Measurements from ENCODE around the gene DPY19L3. TPM values are rescaled to one million over a fixed set of nuclear protein-coding genes. Genes with fewer than 3 reads are reported as not detected.

DPY19L3 gene
- total RNA-seq = 10 to 100 TPM; 29.7 to 49.2 (median 39.8) TPM

GRCh38 chr19:32405431-32406160 is at the start of gene DPY19L3:
TSS of gene DPY19L3 (plus strand) at chr19:32405770. CDS start at chr19:32408254, 2,484 bp downstream.
- intact Hi-C loops (cut with DNase I) = loop anchor here (10.0 kb wide), 1 partner anchor 61 kb away; the partner anchor contains the start of gene ZNF507
- DNase-seq = peak; percentile 96 to 97
- Histone ChIP-seq H3K27me3 (no peaks in the 10 kb centered on the region), H3K4me1 (peaks cover 13 to 19% of the 10 kb centered on the region in 2 donors), H3K36me3 (no peaks in the 10 kb centered on the region), H3K9me3 (no peaks in the 10 kb centered on the region), H3K27ac (peak within 1 kb of the TSS; percentile 94 to 98 (median 97)), H3K4me3 (replicated peaks in 1 of 3) (peak within 1 kb of the TSS; percentile 72 to 96 (median 85))
- 2% methylated on average over 8 of the region's 104 CpGs; no CpG with 5 or more reads in 1 of the 2 donors for WGBS, 2 donors
- TF ChIP-seq POLR2A (IDR thresholded peaks at IDR 0.05) (peak; percentile 73 to 89), CTCF (IDR thresholded peaks at IDR 0.05) (no peak)

- TF ChIP-seq POLR2A (IDR thresholded peaks at IDR 0.05) (no peak), CTCF (IDR thresholded peaks at IDR 0.05) (peak in 1 of 6 experiments; percentile 14)
- 37 to 46% methylated on average over 2 of the region's 2 CpGs for WGBS, 2 donors
- peaks cover 25 to 33% of the 10 kb centered on the region in 2 donors for H3K36me3 ChIP-seq
- H3K4me3 ChIP-seq (replicated peaks in 1 of 3) = no peak overlapping the region
- intact Hi-C loops (cut with DNase I) = no loop called here
- peak overlapping the region; percentile 47 to 64 (median 62) for H3K27ac ChIP-seq
- DNase-seq = no peak
- peaks cover 26 to 46% of the 10 kb centered on the region in 2 donors for H3K4me1 ChIP-seq
- no peaks in the 10 kb centered on the region for H3K9me3 ChIP-seq
- no peaks in the 10 kb centered on the region for H3K27me3 ChIP-seq
Observed at GRCh38 chr19:32357720-32358119, 47.9 kb upstream of the DPY19L3 start.

GRCh38 chr19:32358321-32358720 is 47.2 kb upstream of the DPY19L3 start:
- DNase-seq = peak; percentile 47 to 49

GRCh38 chr19:32359581-32359980 is 46.0 kb upstream of the DPY19L3 start:
- intact Hi-C loops (cut with DNase I) = no loop called here
- H3K36me3 ChIP-seq = peaks cover 14 to 25% of the 10 kb centered on the region in 2 donors

More at GRCh38 chr19:32358321-32358720, 47.2 kb upstream of the DPY19L3 start:
- Histone ChIP-seq H3K9me3 (no peaks in the 10 kb centered on the region), H3K4me1 (peaks cover 29 to 49% of the 10 kb centered on the region in 2 donors), H3K4me3 (replicated peaks in 1 of 3) (no peak overlapping the region), H3K27me3 (no peaks in the 10 kb centered on the region), H3K36me3 (peaks cover 19 to 28% of the 10 kb centered on the region in 2 donors), H3K27ac (peak overlapping the region; percentile 47 to 64 (median 62))
- 41 to 72% methylated on average over 5 of the region's 5 CpGs for WGBS, 2 donors
- intact Hi-C loops (cut with DNase I) = no loop called here
- TF ChIP-seq CTCF (IDR thresholded peaks at IDR 0.05) (no peak), POLR2A (IDR thresholded peaks at IDR 0.05) (peak in 1 of 2 donors; percentile 34)

More at GRCh38 chr19:32359581-32359980, 46.0 kb upstream of the DPY19L3 start:
- no peak overlapping the region for H3K4me3 ChIP-seq (replicated peaks in 1 of 3)
- WGBS, 2 donors = 96 to 97% methylated on average over 9 of the region's 9 CpGs
- no peaks in the 10 kb centered on the region for H3K9me3 ChIP-seq
- TF ChIP-seq CTCF (IDR thresholded peaks at IDR 0.05) = no peak
- TF ChIP-seq POLR2A (IDR thresholded peaks at IDR 0.05) = no peak
- H3K27me3 ChIP-seq = no peaks in the 10 kb centered on the region
- peak overlapping the region in 2 of 3 donors; percentile 20 to 64 for H3K27ac ChIP-seq
- DNase-seq = no peak
- H3K4me1 ChIP-seq = peaks cover 37 to 62% of the 10 kb centered on the region in 2 donors

Measured in thyroid gland (tissue), 4 donors.